HEK293 (cell line): ENCODE data around the gene SPAG8.

Experiments used
- CTCF ChIA-PET: fragments of 350-600 bp; formaldehyde crosslinking; extraction: SDS; loops from one replicate; lab custom pipeline; 2021; ENCODE audit warnings: antibody characterized with exemption; lab: Yijun Ruan, JAX
- POLR2A ChIA-PET: fragments of 300-600 bp; formaldehyde crosslinking; extraction: SDS; loops from one replicate; lab custom pipeline; 2020; ENCODE audit warnings: antibody characterized with exemption, inconsistent platforms; lab: Yijun Ruan, JAX
- H3K27ac ChIP-seq: fragments of 200-500 bp; sonication (Bioruptor generic); 2 replicates; pipeline ENCODE4 v1.5.1; 2014; ENCODE audit warnings: low read depth, low read length, control low read depth, inconsistent platforms; ENCODE audit errors: extremely low read depth
- H3K36me3 ChIP-seq, 2 experiments: fragments of 200-500 bp in 1 of 2; sonication (Bioruptor generic) in 1 of 2; 1 replicate in 1 of 2; 2 replicates in 1 of 2; pipeline ENCODE4 v1.5.1; 2014 to 2017; ENCODE audit warnings: inconsistent platforms in 2 of 2, low read length in 2 of 2; ENCODE audit not compliant: control insufficient read depth in 2 of 2, insufficient read depth in 1 of 2
- H3K4me1 ChIP-seq: fragments of 200-500 bp; sonication (Bioruptor generic); 2 replicates; pipeline ENCODE4 v1.5.1; 2014; ENCODE audit warnings: mild to moderate bottlenecking, low read length, inconsistent platforms; ENCODE audit not compliant: control insufficient read depth, insufficient read depth
- H3K4me3 ChIP-seq: 2 replicates; pipeline ENCODE4 v1.5.1; 2011; ENCODE audit warnings: low read depth, mild to moderate bottlenecking, control low read depth, low read length, moderate library complexity
- H3K9me3 ChIP-seq: fragments of 200-500 bp; sonication (Bioruptor generic); 2 replicates; pipeline ENCODE4 v1.5.1; 2014; ENCODE audit warnings: low read depth, low read length, inconsistent platforms; ENCODE audit not compliant: control insufficient read depth, insufficient read depth
- ATF2 ChIP-seq: fragments of 450-650 bp; formaldehyde crosslinking; IDR thresholded peaks from 2 replicates; pipeline ENCODE4 v1.5.1; 2016; ENCODE audit warnings: missing biosample characterization, missing genetic modification characterization, low read depth
- BCL11A ChIP-seq: fragments of 450-650 bp; formaldehyde crosslinking; IDR thresholded peaks from 2 replicates; pipeline ENCODE4 v1.5.1; 2016; ENCODE audit warnings: low read depth, missing biosample characterization, missing genetic modification characterization
- BCL11B ChIP-seq: fragments of 450-650 bp; formaldehyde crosslinking; IDR thresholded peaks from 2 replicates; pipeline ENCODE4 v1.5.1; 2016; ENCODE audit warnings: low read depth, missing biosample characterization, missing genetic modification characterization
- GLIS2 ChIP-seq: fragments of 450-650 bp; formaldehyde crosslinking; IDR thresholded peaks from 2 replicates; pipeline ENCODE4 v1.5.1; 2016; ENCODE audit warnings: missing biosample characterization, missing genetic modification characterization
- IKZF3 ChIP-seq: fragments of 450-650 bp; IDR thresholded peaks from 2 replicates; pipeline ENCODE4 v1.5.0; 2018; ENCODE audit warnings: missing biosample characterization, mild to moderate bottlenecking, missing genetic modification characterization, moderate library complexity
- KLF16 ChIP-seq: fragments of 450-650 bp; formaldehyde crosslinking; IDR thresholded peaks from 2 replicates; pipeline ENCODE4 v1.5.1; 2017; ENCODE audit warnings: missing biosample characterization, missing genetic modification characterization
- PRDM1 ChIP-seq: fragments of 450-650 bp; formaldehyde crosslinking; IDR thresholded peaks from 2 replicates; pipeline ENCODE4; 2016; ENCODE audit warnings: missing biosample characterization, missing genetic modification characterization
- SP7 ChIP-seq: fragments of 450-650 bp; formaldehyde crosslinking; IDR thresholded peaks from 2 replicates; pipeline ENCODE4 v1.5.1; 2016; ENCODE audit warnings: missing biosample characterization, missing genetic modification characterization
- ZBTB17 ChIP-seq: fragments of 450-650 bp; formaldehyde crosslinking; IDR thresholded peaks from 2 replicates; pipeline ENCODE4 v1.5.1; 2016; ENCODE audit warnings: missing biosample characterization, missing genetic modification characterization
- ZBTB20 ChIP-seq: fragments of 450-650 bp; formaldehyde crosslinking; IDR thresholded peaks from 2 replicates; pipeline ENCODE4 v1.5.1; 2016; ENCODE audit warnings: missing biosample characterization, missing genetic modification characterization
- ZBTB48 ChIP-seq: fragments of 450-650 bp; formaldehyde crosslinking; IDR thresholded peaks from 2 replicates; pipeline ENCODE4 v1.5.1; 2016; ENCODE audit warnings: missing biosample characterization, missing genetic modification characterization
- ZBTB8A ChIP-seq: fragments of 450-650 bp; formaldehyde crosslinking; IDR thresholded peaks from 2 replicates; pipeline ENCODE4 v1.5.1; 2016; ENCODE audit warnings: missing biosample characterization, missing genetic modification characterization
- ZIC2 ChIP-seq: fragments of 450-650 bp; formaldehyde crosslinking; IDR thresholded peaks from 2 replicates; pipeline ENCODE4 v1.5.1; 2016; ENCODE audit warnings: missing biosample characterization, missing genetic modification characterization
- ZNF335 ChIP-seq: fragments of 450-650 bp; formaldehyde crosslinking; conservative IDR thresholded peaks from 2 replicates; pipeline ENCODE4 v1.5.1; 2016; ENCODE audit warnings: missing biosample characterization, missing genetic modification characterization
- ZNF366 ChIP-seq: fragments of 450-650 bp; formaldehyde crosslinking; conservative IDR thresholded peaks from 2 replicates; pipeline ENCODE4 v1.5.1; 2016; ENCODE audit warnings: missing biosample characterization, missing genetic modification characterization
- ZNF501 ChIP-seq: fragments of 450-650 bp; formaldehyde crosslinking; IDR thresholded peaks from 2 replicates; pipeline ENCODE4 v1.5.1; 2016; ENCODE audit warnings: missing biosample characterization, missing genetic modification characterization
- ZNF600 ChIP-seq: fragments of 450-650 bp; formaldehyde crosslinking; IDR thresholded peaks from 2 replicates; pipeline ENCODE4 v1.5.1; 2016; ENCODE audit warnings: missing biosample characterization, missing genetic modification characterization
- ZNF624 ChIP-seq: fragments of 450-650 bp; formaldehyde crosslinking; IDR thresholded peaks from 2 replicates; pipeline ENCODE4 v1.5.1; 2017; ENCODE audit warnings: missing biosample characterization, missing genetic modification characterization
- ZNF629 ChIP-seq: fragments of 450-650 bp; formaldehyde crosslinking; IDR thresholded peaks from 2 replicates; pipeline ENCODE4 v1.5.1; 2017; ENCODE audit warnings: missing biosample characterization, missing genetic modification characterization
- ZNF76 ChIP-seq: fragments of 450-650 bp; formaldehyde crosslinking; IDR thresholded peaks from 2 replicates; pipeline ENCODE4; 2016; ENCODE audit warnings: low read depth, missing biosample characterization, missing genetic modification characterization, borderline replicate concordance
- ZNF837 ChIP-seq: fragments of 450-650 bp; formaldehyde crosslinking; IDR thresholded peaks from 2 replicates; pipeline ENCODE4 v1.5.1; 2016; ENCODE audit warnings: missing biosample characterization, missing genetic modification characterization
- ZSCAN5A ChIP-seq: fragments of 450-650 bp; formaldehyde crosslinking; IDR thresholded peaks from 2 replicates; pipeline ENCODE4 v1.5.1; 2016; ENCODE audit warnings: missing biosample characterization, missing genetic modification characterization
- TF ChIP-seq, protein P1 (sequence below): fragments of 450-650 bp; formaldehyde crosslinking; IDR thresholded peaks from 2 replicates; pipeline ENCODE4 v1.5.1; 2016; ENCODE audit warnings: missing biosample characterization, missing genetic modification characterization

The SPAG8 gene

GRCh38 chr9:35814106-35814840 lies 2.2 kb upstream of the SPAG8 start:
- Histone ChIP-seq H3K36me3 (peaks cover 0 to 12% of the 10 kb centered on the region in 2 experiments; a peak in 1 of 3 replicates), H3K4me3 (peak overlapping the region; percentile 76), H3K4me1 (no peaks in the 10 kb centered on the region), H3K9me3 (no peaks in the 10 kb centered on the region), H3K27ac (peak overlapping the region; percentile 78)
- ChIA-PET CTCF (interaction anchor here (0.6 to 4.3 kb wide), 16 partner anchors 8 to 140 kb away, joined by 3 to 46 read pairs (median 6); partner anchors contain the start of gene CREB3), POLR2A (interaction anchor here (0.7 to 3.1 kb wide), 13 partner anchors 11 to 376 kb away, joined by 3 to 13 read pairs (median 4); partner anchors contain the start of genes ARHGEF39, CCDC107, CLTA and FAM221B)
- 0 out of 2 replicates have a peak, but pooled peaks have one; percentile 13 for TF ChIP-seq IKZF3 (tag by site-specific recombination)
- TF ChIP-seq GLIS2 (tag by site-specific recombination) = no peak
- TF ChIP-seq BCL11A (tag by site-specific recombination) = 0 out of 2 replicates have a peak, but pooled peaks have one; percentile 17
- no peak for TF ChIP-seq ZBTB8A (tag by site-specific recombination)
- peak; percentile 69; the same call in 1 of the 2 replicates for TF ChIP-seq ZNF76 (tag by site-specific recombination)
- peak; percentile 81 for TF ChIP-seq ZBTB17 (tag by site-specific recombination)
- peak; percentile 8 for TF ChIP-seq ZNF335
- peak; percentile 31; the same call in 1 of the 2 replicates for TF ChIP-seq ZNF629
- peak; percentile 37; the same call in 1 of the 2 replicates for TF ChIP-seq PRDM1
- TF ChIP-seq SP7 = peak; percentile 17
- TF ChIP-seq ZNF600 (tag by site-specific recombination) = 0 out of 2 replicates have a peak, but pooled peaks have one; percentile 19
- no peak for TF ChIP-seq KLF16 (tag by site-specific recombination)
- TF ChIP-seq ZBTB48 (tag by site-specific recombination) = peak; percentile 77
- peak; percentile 21; the same call in 1 of the 2 replicates for TF ChIP-seq ZIC2 (tag by site-specific recombination)
- TF ChIP-seq ZNF501 (tag by site-specific recombination) = no peak
- TF ChIP-seq BCL11B = 0 out of 2 replicates have a peak, but pooled peaks have one; percentile 21
- TF ChIP-seq, protein P1, sequence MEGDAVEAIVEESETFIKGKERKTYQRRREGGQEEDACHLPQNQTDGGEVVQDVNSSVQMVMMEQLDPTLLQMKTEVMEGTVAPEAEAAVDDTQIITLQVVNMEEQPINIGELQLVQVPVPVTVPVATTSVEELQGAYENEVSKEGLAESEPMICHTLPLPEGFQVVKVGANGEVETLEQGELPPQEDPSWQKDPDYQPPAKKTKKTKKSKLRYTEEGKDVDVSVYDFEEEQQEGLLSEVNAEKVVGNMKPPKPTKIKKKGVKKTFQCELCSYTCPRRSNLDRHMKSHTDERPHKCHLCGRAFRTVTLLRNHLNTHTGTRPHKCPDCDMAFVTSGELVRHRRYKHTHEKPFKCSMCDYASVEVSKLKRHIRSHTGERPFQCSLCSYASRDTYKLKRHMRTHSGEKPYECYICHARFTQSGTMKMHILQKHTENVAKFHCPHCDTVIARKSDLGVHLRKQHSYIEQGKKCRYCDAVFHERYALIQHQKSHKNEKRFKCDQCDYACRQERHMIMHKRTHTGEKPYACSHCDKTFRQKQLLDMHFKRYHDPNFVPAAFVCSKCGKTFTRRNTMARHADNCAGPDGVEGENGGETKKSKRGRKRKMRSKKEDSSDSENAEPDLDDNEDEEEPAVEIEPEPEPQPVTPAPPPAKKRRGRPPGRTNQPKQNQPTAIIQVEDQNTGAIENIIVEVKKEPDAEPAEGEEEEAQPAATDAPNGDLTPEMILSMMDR (tag by site-specific recombination) = peak; percentile 57
- TF ChIP-seq ATF2 (tag by site-specific recombination) = no peak
- TF ChIP-seq ZNF366 (tag by site-specific recombination) = 0 out of 2 replicates have a peak, but pooled peaks have one; percentile 54
- TF ChIP-seq ZNF624 (tag by site-specific recombination) = no peak
- no peak for TF ChIP-seq ZNF837 (tag by site-specific recombination)
- TF ChIP-seq ZBTB20 (tag by site-specific recombination) = peak; percentile 94
- TF ChIP-seq ZSCAN5A (tag by site-specific recombination) = no peak
